GM21723 (cell line): Measurements from ENCODE around the gene ACTRT2.

Experiments used
- ATAC-seq: cut with Tn5 transposase; IDR thresholded peaks from one replicate; pipeline ENCODE4 v1.9.1; 2021; ENCODE audit warnings: mild to moderate bottlenecking, moderate library complexity; ENCODE audit not compliant: unreplicated experiment

The ACTRT2 gene

DNA sequence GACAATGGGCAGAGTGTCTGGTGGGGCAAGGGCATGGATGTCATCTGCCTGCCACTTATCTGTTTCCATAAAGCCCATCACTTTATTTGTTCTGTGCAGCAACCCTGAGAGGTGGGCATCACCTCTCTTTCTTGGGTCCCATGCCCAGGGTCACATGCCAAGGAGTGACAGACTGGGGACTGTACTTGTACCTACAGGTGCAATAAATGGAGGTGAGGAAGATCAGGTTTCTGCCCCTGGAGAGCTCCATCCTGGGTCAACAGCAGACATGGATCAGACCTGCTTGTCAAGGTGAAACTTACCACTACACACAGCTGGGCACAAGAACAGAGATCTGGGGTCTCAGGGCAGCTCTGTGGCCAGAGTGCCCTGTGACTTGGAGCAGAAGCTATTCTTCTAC lies 29.3 kb downstream of the ACTRT2 start:
- no peak for ATAC-seq

- no peak for ATAC-seq
These were observed 30.3 kb downstream of the ACTRT2 start for GRCh38 chr1:3051270-3052268.

GRCh38 chr1:3052501-3052900 lies 31.2 kb downstream of the ACTRT2 start:
- ATAC-seq: no peak

DNA sequence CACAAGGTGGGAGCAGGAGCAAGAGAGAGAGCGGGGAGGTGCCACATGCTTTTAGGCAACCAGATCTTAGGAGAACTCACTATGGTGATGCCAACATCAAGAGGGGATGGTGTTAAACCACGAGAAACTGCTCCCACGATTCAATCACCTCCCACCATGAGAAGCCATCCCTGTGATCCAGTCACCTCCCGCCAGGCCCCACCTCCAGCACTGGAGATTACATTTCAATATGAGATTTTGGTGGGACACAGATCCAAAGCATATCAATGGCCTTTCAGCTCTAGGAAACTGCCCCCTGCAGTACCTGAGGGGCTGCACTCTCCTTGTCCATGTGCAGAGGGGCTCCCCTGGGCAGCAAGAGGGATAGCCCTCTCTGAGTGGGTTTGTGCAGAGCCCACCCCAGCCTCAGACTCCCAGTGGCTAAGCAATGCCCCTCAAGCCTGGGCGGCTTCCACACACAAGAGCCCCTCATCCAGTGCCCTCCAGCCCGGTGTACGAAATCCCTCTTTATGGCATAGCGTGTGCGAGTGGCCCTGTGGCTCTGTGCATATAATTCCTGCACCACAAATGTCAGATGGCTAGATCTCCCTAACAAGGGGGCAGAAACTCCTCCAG lies 32.2 kb downstream of the ACTRT2 start:
- ATAC-seq: no peak

- ATAC-seq: no peak
These were observed 32.7 kb downstream of the ACTRT2 start for GRCh38 chr1:3053986-3054385.

DNA sequence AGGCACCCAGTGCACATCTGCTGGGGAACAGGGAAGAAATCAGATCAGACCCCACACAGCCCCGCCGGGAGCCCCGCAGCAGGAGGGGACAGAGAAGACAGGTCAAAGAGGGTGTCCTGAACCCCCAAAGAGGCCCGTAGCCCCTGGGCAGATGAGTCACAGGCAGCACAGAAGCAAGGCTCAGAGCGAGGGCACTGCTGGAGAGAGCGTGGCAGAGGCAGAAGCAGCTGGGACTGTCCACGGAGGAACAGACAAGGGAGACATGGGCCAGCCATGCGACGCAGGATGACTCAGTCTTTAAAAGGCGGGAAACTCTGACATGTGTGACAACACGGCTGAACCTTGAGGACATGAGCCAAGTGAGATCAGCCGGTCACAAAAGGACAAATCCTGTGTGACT lies 33.2 kb downstream of the ACTRT2 start:
- ATAC-seq: no peak

GRCh38 chr1:3055051-3055450 lies 33.8 kb downstream of the ACTRT2 start:
- no peak for ATAC-seq

GRCh38 chr1:3056641-3057040 lies 35.4 kb downstream of the ACTRT2 start:
- ATAC-seq: no peak

GRCh38 chr1:3058263-3059030 lies 37.2 kb downstream of the ACTRT2 start:
- no peak for ATAC-seq

DNA sequence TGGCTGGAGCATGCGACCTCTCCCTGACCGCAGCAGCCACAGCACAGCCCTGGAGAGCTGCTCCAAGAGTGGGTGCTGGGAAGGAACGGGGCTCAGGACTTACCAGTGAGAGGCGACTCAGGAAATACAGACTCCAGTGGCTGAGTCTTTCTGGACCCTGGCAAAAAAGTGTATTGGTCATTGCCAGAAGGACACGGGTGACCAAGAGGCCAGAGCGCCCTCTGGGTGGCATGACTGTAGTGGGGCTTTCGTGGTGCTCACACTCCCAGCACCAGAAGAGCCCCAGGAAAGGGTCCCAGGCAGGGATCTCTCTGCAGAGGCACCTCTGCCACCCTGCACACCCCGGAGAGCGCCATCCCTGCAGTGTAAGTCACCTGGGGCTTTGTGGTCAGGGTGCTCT lies 38.9 kb downstream of the ACTRT2 start:
- no peak for ATAC-seq

DNA sequence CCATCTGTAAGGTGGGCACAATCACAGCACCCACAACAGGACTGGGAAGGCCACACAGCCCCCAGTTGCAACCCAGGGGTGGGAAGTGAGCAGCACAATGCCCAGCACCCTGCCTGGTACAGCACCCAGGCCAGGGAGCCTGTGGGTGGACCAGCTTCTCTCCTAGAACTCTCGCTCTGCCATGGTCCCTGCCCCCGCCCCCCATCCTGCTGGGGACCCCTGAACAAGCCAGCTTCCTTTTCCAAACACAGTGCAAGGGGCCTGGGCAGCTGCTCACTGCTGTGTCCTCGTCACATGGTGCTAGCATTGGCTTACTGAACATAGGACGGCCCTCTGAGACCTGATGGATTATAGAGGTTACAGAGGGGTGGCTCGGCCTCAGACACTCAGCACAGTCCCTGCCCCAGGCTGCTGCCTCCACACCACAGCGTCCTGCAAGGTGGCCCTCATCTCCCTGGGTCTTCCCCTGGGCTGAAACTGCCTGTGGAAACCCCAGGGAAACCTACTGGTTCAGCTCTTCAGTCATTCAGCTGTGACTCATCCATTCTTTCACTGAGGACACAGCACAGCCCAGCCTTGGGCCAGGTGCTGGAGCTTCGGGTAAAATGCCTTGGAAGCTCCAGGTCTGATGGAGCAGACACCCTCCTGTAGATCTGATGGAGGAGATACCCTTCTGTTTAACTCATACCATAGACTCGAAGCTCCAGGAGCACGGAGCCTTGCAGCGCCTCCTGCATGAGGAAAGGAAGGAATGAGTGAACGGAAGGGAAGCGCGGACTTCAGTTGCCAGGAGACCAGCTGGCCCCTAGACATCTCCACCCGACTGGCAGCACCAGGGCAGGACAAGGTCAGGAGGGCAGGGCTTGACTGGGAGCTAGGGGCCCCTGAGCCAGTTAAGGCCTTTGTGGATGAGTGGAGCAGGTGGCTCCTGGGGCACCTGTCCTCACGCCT lies 39.6 kb downstream of the ACTRT2 start:
- no peak for ATAC-seq

GRCh38 chr1:3061566-3061965 lies 40.3 kb downstream of the ACTRT2 start:
- no peak for ATAC-seq

GRCh38 chr1:3061981-3062615 lies 40.8 kb downstream of the ACTRT2 start:
- no peak for ATAC-seq

DNA sequence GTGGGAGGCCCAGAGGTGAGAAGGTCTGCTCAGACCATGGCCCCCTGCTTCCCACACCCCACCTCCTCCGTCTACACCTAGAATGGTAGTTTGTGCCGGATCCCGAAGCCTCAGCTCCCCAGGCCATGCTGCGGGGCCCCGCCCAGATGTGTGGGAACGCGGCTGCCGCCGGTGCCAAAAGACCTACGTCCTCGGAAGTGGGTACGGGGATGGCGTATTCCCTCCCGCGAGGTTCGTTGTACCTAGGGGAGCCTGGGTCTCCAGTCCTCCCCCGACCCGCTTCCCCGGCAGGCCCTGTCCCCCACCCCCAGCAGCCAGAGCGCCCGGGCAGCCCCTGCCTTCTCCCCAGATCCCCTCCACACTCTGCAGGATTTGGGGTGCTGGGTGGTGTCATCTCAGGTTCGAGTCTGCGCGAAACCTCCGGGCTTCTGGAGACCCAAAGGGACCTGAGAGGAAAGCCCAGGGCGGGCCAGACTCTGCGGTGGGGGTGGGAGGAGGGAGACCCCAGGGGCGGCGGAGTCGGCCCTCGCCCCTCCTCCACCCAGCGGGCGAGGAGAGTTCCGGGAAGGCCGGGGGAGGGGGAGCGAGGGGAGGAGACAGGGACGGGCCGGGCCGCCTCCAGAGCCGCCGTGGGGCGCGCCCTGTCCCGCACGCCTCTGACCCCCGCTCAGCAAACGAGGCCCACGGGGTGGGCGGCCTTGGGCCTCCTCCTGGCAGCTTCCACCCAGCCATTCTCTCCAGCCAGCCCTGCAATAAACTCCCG lies 41.5 kb downstream of the ACTRT2 start:
- no peak for ATAC-seq

DNA sequence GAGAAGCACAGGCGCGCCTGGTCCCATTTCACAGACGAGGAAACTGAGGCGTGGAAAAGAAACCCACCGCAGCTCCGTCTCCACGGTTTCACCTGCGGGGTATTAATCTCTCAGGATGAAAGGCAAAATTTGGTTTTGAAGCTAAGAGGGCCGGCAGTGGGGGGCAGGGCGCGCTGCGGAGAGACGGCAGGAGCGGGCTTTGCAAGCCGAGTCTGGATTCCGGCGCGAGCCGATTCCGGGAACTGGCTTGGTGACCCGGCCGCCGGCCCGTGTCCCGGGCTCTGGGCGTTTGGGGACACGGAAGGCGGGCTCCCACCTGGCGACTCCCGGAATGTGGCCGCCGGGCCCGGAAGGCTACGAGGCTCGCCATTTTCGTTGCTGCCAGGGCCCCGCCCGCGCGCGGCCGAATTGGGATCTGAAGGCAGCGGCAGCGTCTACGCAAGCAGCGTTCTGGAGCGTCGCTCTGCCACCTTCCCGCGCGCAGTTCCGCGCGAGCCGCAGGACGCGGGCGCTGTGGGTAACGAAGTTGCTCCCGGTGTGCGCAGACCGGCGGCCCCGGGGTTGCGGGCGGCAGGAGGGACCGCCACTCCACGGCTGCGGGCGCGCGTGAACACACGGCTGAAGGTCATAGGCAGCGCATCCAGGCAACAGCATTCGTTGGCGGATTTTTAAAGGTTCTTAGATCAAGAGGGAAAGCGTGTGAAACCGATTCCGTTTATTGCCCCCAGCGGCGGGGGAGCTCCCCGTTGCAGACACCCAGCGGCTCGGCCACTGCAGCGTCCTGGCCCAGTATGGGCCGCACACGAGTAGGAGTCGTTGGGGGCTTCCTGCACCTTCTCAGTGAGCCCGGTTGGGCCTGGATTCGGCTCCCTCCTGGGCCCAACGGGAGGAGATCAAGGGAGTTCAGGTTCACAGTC lies 42.4 kb downstream of the ACTRT2 start:
- no peak for ATAC-seq

DNA sequence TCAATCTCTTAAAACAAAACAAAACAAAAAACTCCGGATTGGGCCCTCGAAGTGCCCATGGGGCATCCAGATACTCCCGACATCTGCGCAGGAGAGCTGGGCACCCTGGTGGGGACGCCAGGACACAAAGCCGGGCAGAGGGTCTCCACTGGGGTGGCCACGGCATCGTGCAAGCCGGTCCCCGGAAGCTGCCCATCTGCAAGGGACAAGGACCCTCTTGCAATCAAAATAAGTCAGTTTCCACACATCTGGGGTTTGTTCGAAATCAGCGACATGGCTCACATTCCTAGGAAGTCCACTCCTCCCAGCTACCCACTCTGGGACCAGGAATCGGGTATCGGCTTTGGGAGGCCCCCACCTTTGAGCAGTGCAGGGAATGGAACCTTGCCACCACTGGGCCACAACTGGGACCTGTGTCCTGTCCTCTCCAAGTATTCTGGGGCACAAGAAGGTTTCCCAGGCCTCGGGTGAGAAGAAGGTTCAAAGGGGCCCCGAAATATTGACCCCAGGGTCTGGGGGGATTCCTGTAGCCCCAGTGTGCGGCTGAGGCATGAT lies 43.1 kb downstream of the ACTRT2 start:
- no peak for ATAC-seq

- no peak for ATAC-seq
These were observed 43.6 kb downstream of the ACTRT2 start for GRCh38 chr1:3064901-3065300.

- ATAC-seq: no peak
These were observed 44.1 kb downstream of the ACTRT2 start for GRCh38 chr1:3065396-3065795.
